HepG2 (cell line): ENCODE results near the gene RMDN2. TPM values are rescaled to one million over a fixed set of nuclear protein-coding genes. Genes with fewer than 3 reads are reported as not detected.
A peak's percentile ranks its signal among the peaks of the same experiment; 100 is the strongest.

Experiments
- CBFB ChIP-seq: sonication (generic); formaldehyde crosslinking; IDR thresholded peaks from 2 replicates; pipeline ENCODE4 v1.4.0; 2020; ENCODE audit warnings: missing genetic modification reagents
- MEF2D ChIP-seq: sonication (generic); formaldehyde crosslinking; IDR thresholded peaks from 2 replicates; pipeline ENCODE4 v1.5.1; 2020; ENCODE audit warnings: mild to moderate bottlenecking, missing genetic modification reagents
- TRIM24 ChIP-seq: sonication (generic); formaldehyde crosslinking; IDR thresholded peaks from 2 replicates; pipeline ENCODE4 v1.8.0; 2022; ENCODE audit warnings: mild to moderate bottlenecking, missing genetic modification reagents
- polyA plus RNA-seq, 8 experiments: library from polyadenylated mRNA; depleted of rRNA in 3 of 8; stranded (reverse) in 7 of 8; unstranded in 1 of 8; fragments of >200 nt; fragmentation: Illumina TruSeq in 4 of 8; extraction: Trizol in 4 of 8; gene quantifications; 2 replicates each; pipeline versions ENCODE4 v1.2.1 to v1.2.3, GENCODE V29; 2011 to 2016; ENCODE audit warnings: low read depth in 4 of 8, missing spikeins in 1 of 8, mixed read lengths in 1 of 8; ENCODE audit not compliant: insufficient read depth in 1 of 8
- total RNA-seq, 5 experiments: library from RNA; depleted of rRNA; stranded (reverse); fragments of >200 nt; fragmentation: Illumina TruSeq; extraction: Trizol; gene quantifications; 2 replicates each; pipeline ENCODE4 v1.2.3, GENCODE V29; 2016; ENCODE audit warnings: low read depth in 1 of 5
- TF ChIP-seq, protein P1 (sequence below): sonication (generic); formaldehyde crosslinking; IDR thresholded peaks from 2 replicates; pipeline ENCODE4 v1.4.0; 2020; ENCODE audit warnings: mild to moderate bottlenecking, missing genetic modification reagents
- TF ChIP-seq, protein P2 (sequence below): sonication (generic); formaldehyde crosslinking; IDR thresholded peaks from 2 replicates; pipeline ENCODE4 v1.8.1; 2023; ENCODE audit warnings: missing genetic modification reagents, inconsistent platforms, borderline replicate concordance
- TF ChIP-seq, protein P3 (sequence below): sonication (generic); formaldehyde crosslinking; IDR thresholded peaks from 2 replicates; pipeline ENCODE4 v1.9.0; 2021; ENCODE audit warnings: missing genetic modification reagents, borderline replicate concordance

RMDN2 gene
- total and polyA plus RNA-seq, 2 of the 13 experiments (the other 11 are each of a cell fraction or from before 2014, with no cell fraction given) = 2.3 to 8.9 TPM

DNA sequence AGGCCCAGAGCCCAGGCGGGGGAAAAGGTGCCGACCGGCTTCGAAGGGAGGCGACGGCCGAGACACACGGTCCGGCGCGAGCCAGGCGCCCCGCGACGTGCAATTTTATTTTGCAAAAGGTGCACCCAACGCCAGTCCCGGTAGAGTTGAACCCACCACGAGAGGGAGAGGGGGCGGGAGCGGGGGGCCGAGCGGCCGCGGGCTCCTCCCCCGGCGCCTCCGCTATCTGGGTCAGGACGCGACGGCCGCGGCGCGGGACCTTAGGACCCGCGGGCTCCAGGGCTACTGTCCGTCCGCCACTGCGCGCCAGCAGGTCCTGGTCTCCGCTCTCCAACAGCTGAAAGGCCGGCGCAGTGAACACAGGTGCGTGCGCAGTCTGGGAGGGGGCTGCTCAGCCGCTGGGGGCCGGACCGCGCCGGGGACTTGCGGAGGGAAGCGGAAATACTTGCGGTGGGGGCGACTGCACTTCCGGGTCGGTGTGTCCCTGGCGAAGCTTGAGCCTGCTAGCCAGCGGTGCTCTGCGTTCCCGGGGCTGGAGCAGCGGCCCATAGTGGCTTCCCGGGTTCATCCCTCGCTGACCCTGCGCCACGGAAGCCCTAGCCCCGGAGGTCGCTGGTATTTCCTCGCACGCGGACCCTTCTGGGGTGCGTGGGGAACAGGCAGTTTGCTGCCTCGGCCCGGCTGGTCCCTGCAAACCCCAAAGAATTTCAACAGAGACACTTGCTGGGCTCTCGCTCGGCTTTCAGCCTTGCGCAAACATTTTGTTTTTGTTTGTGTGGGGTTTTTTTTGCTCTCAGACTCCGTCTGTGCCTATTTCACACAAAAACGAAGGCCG is at the start of gene RMDN2 (continued):
- TF ChIP-seq, protein P1, sequence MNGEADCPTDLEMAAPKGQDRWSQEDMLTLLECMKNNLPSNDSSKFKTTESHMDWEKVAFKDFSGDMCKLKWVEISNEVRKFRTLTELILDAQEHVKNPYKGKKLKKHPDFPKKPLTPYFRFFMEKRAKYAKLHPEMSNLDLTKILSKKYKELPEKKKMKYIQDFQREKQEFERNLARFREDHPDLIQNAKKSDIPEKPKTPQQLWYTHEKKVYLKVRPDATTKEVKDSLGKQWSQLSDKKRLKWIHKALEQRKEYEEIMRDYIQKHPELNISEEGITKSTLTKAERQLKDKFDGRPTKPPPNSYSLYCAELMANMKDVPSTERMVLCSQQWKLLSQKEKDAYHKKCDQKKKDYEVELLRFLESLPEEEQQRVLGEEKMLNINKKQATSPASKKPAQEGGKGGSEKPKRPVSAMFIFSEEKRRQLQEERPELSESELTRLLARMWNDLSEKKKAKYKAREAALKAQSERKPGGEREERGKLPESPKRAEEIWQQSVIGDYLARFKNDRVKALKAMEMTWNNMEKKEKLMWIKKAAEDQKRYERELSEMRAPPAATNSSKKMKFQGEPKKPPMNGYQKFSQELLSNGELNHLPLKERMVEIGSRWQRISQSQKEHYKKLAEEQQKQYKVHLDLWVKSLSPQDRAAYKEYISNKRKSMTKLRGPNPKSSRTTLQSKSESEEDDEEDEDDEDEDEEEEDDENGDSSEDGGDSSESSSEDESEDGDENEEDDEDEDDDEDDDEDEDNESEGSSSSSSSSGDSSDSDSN = peak; percentile 100
- TF ChIP-seq, protein P2, sequence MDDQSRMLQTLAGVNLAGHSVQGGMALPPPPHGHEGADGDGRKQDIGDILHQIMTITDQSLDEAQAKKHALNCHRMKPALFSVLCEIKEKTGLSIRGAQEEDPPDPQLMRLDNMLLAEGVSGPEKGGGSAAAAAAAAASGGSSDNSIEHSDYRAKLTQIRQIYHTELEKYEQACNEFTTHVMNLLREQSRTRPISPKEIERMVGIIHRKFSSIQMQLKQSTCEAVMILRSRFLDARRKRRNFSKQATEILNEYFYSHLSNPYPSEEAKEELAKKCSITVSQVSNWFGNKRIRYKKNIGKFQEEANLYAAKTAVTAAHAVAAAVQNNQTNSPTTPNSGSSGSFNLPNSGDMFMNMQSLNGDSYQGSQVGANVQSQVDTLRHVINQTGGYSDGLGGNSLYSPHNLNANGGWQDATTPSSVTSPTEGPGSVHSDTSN (CRISPR knock-in tag) = no peak
- TF ChIP-seq CBFB (CRISPR knock-in tag) (peak; percentile 91), MEF2D (CRISPR knock-in tag) (peak; percentile 77), TRIM24 (CRISPR knock-in tag) (peak; percentile 30; the same call in 1 of the 2 replicates)
- TF ChIP-seq, protein P3, sequence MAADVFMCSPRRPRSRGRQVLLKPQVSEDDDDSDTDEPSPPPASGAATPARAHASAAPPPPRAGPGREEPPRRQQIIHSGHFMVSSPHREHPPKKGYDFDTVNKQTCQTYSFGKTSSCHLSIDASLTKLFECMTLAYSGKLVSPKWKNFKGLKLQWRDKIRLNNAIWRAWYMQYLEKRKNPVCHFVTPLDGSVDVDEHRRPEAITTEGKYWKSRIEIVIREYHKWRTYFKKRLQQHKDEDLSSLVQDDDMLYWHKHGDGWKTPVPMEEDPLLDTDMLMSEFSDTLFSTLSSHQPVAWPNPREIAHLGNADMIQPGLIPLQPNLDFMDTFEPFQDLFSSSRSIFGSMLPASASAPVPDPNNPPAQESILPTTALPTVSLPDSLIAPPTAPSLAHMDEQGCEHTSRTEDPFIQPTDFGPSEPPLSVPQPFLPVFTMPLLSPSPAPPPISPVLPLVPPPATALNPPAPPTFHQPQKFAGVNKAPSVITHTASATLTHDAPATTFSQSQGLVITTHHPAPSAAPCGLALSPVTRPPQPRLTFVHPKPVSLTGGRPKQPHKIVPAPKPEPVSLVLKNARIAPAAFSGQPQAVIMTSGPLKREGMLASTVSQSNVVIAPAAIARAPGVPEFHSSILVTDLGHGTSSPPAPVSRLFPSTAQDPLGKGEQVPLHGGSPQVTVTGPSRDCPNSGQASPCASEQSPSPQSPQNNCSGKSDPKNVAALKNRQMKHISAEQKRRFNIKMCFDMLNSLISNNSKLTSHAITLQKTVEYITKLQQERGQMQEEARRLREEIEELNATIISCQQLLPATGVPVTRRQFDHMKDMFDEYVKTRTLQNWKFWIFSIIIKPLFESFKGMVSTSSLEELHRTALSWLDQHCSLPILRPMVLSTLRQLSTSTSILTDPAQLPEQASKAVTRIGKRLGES (CRISPR knock-in tag) = peak; percentile 74; the same call in 1 of the 2 replicates
- TF ChIP-seq, all 625 proteins: peak for 467
